ENCODE measurements around the gene TRIP4. TPM values are rescaled to one million over a fixed set of nuclear protein-coding genes. Genes with fewer than 3 reads are reported as not detected.

TRIP4 gene
- total RNA-seq, 2 experiments from 2014 or later: 9.3 to 21.0 TPM

GRCh38 chr15:64453689-64454037 is 66.0 kb downstream of the TRIP4 start:
- Histone ChIP-seq H3K27ac (ENCODE audit: low read depth, low read length, poor library complexity, severe bottlenecking) (no peak overlapping the region), H2AFZ (ENCODE audit: low read length) (no peak overlapping the region), H3K4me2 (ENCODE audit: low read length) (no peak overlapping the region), H3K9me3 (ENCODE audit: low read length) (no peaks in the 10 kb centered on the region), H3K4me3 (ENCODE audit: low read depth, low read length, poor library complexity, severe bottlenecking) (no peak overlapping the region), H3K9me2 (ENCODE audit: insufficient read depth, low read length) (no peaks in the 10 kb centered on the region), H3K79me2 (ENCODE audit: insufficient read depth, low read depth, low read length) (no peaks in the 10 kb centered on the region), H4K20me1 (ENCODE audit: insufficient read depth, low read length) (no peaks in the 10 kb centered on the region), H3K36me3 (ENCODE audit: insufficient read depth, low read length) (0 out of 2 replicates have a peak, but pooled peaks cover 3% of the 10 kb centered on the region), H3K4me1 (ENCODE audit: insufficient read depth, low read length, poor library complexity, severe bottlenecking) (peaks cover 41% of the 10 kb centered on the region)
- intact Hi-C loops (cut with micrococcal nuclease; ENCODE audit: unreplicated experiment): no loop called here
- no peak for DNase-seq (ENCODE audit: low spot score)
- POLR2A ChIA-PET: interaction anchor here (0.5 to 0.7 kb wide), 2 partner anchors 39 to 102 kb away, joined by 3 to 4 read pairs; no protein-coding TSS in a partner anchor
- CTCF ChIA-PET (ENCODE audit: unreplicated experiment): no interaction called here
- TF ChIP-seq CTCF (conservative IDR thresholded peaks at IDR 0.05; ENCODE audit: low read length): no peak
- TF ChIP-seq EZH2phosphoT487 (IDR thresholded peaks at IDR 0.05; ENCODE audit: borderline replicate concordance, low read depth, low read length): no peak
- BruUV-seq (replicated peaks): no TSS peak

GRCh38 chr15:64454282-64454681 is 66.6 kb downstream of the TRIP4 start:
- Histone ChIP-seq H4K20me1 (ENCODE audit: insufficient read depth, low read length) (no peaks in the 10 kb centered on the region), H3K36me3 (ENCODE audit: insufficient read depth, low read length) (no peaks in the 10 kb centered on the region), H3K4me1 (ENCODE audit: insufficient read depth, low read length, poor library complexity, severe bottlenecking) (peaks cover 47% of the 10 kb centered on the region), H3K4me2 (ENCODE audit: low read length) (peak overlapping the region; percentile 76; the same call in 1 of the 2 replicates), H3K4me3 (ENCODE audit: low read depth, low read length, poor library complexity, severe bottlenecking) (no peak overlapping the region), H3K27ac (ENCODE audit: low read depth, low read length, poor library complexity, severe bottlenecking) (no peak overlapping the region), H2AFZ (ENCODE audit: low read length) (no peak overlapping the region), H3K79me2 (ENCODE audit: insufficient read depth, low read depth, low read length) (no peaks in the 10 kb centered on the region), H3K9me3 (ENCODE audit: low read length) (no peaks in the 10 kb centered on the region), H3K9me2 (ENCODE audit: insufficient read depth, low read length) (no peaks in the 10 kb centered on the region)
- intact Hi-C loops (cut with micrococcal nuclease; ENCODE audit: unreplicated experiment): no loop called here
- ChIA-PET CTCF (ENCODE audit: unreplicated experiment) (no interaction called here), POLR2A (no interaction called here)
- no peak for TF ChIP-seq EZH2phosphoT487 (IDR thresholded peaks at IDR 0.05; ENCODE audit: borderline replicate concordance, low read depth, low read length)
- TF ChIP-seq CTCF (conservative IDR thresholded peaks at IDR 0.05; ENCODE audit: low read length): no peak
- BruUV-seq (replicated peaks): no TSS peak
- DNase-seq (ENCODE audit: low spot score): no peak

GRCh38 chr15:64455961-64456371 is 68.3 kb downstream of the TRIP4 start:
- no peaks in the 10 kb centered on the region for H3K36me3 ChIP-seq (ENCODE audit: insufficient read depth, low read length)
- no TSS peak for BruUV-seq (replicated peaks)
- TF ChIP-seq EZH2phosphoT487 (IDR thresholded peaks at IDR 0.05; ENCODE audit: borderline replicate concordance, low read depth, low read length) (no peak), CTCF (conservative IDR thresholded peaks at IDR 0.05; ENCODE audit: low read length) (no peak)
- peak overlapping the region; percentile 76 for H3K4me2 ChIP-seq (ENCODE audit: low read length)
- no peaks in the 10 kb centered on the region for H3K79me2 ChIP-seq (ENCODE audit: insufficient read depth, low read depth, low read length)
- H3K27ac ChIP-seq (ENCODE audit: low read depth, low read length, poor library complexity, severe bottlenecking): peak overlapping the region; percentile 76
- peak overlapping the region; percentile 35 for H3K4me3 ChIP-seq (ENCODE audit: low read depth, low read length, poor library complexity, severe bottlenecking)
- H2AFZ ChIP-seq (ENCODE audit: low read length): peak overlapping the region; percentile 42; the same call in 1 of the 2 replicates
- no peaks in the 10 kb centered on the region for H3K9me3 ChIP-seq (ENCODE audit: low read length)
- CTCF ChIA-PET (ENCODE audit: unreplicated experiment): no interaction called here
- intact Hi-C loops (cut with micrococcal nuclease; ENCODE audit: unreplicated experiment): no loop called here
- DNase-seq (ENCODE audit: low spot score): peak; percentile 77
- no peaks in the 10 kb centered on the region for H3K9me2 ChIP-seq (ENCODE audit: insufficient read depth, low read length)
- H4K20me1 ChIP-seq (ENCODE audit: insufficient read depth, low read length): no peaks in the 10 kb centered on the region
- POLR2A ChIA-PET: interaction anchor here (0.6 to 0.8 kb wide), 2 partner anchors 16 to 220 kb away, joined by 3 to 4 read pairs; no protein-coding TSS in a partner anchor
- H3K4me1 ChIP-seq (ENCODE audit: insufficient read depth, low read length, poor library complexity, severe bottlenecking): peaks cover 56% of the 10 kb centered on the region
